GM19395 (cell line): ENCODE data around the gene FILIP1L.

Experiments used
- ATAC-seq: cut with Tn5 transposase; IDR thresholded peaks from one replicate; pipeline ENCODE4 v1.9.1; 2021; ENCODE audit warnings: mild to moderate bottlenecking, moderate library complexity; ENCODE audit not compliant: unreplicated experiment

FILIP1L gene

DNA sequence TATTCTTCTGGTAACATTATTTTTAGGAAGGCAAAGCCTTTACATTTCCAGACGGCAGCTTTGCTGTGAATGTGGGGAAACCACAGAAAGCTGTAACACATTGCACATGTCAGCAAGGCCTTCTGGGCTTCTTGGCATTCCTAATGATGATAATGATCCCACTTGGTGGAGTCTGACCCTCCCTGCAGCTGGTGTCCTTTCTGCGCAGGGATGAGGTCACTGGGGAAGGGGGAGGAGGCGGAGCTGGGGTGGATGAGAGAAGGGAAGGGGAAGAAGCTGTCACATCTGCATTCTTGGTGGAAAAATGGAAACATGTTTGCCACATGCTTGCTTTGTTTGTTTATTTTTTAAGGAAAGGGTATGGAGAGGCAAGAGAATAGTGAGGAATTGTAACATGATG lies 68.6 kb downstream of the FILIP1L start:
- ATAC-seq: no peak

DNA sequence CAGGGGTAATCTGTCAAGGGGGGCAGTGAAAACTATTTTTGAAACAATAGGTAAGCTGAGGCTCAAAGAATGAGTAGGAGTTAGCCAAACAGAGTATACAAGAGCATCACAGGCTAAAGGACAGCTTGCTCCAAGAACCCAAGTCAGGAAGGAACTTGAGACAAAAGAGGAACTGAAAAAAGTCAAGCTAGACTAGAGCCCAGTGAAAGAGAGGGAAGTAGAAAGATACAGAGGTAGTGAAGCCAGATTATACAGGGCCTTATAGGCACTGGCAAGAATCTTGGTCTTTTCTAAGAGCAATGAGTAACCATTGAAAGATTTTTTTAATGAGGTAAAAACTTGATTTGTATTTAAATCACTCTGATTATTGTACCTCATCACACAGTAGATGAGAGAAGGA lies 69.9 kb downstream of the FILIP1L start:
- ATAC-seq: peak; percentile 79

DNA sequence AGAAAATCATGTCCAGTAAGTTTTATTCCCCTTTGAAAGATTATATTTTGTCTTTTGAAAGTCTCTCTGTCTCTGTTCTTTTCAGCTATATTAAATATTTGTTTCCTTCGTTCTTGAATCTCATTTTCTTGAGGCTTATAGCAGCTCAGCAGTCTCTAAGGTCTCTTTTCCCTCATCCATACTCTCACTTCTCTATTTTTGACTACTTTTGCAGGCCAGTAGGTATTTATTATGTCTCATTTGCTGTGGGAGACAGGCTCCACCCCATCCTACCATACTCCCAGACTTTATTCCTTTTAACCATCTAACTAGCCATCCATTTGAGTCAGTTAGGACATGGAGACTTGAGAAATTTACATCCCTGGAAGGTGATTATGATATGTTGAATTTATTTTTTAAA lies 71.0 kb downstream of the FILIP1L start:
- no peak for ATAC-seq

DNA sequence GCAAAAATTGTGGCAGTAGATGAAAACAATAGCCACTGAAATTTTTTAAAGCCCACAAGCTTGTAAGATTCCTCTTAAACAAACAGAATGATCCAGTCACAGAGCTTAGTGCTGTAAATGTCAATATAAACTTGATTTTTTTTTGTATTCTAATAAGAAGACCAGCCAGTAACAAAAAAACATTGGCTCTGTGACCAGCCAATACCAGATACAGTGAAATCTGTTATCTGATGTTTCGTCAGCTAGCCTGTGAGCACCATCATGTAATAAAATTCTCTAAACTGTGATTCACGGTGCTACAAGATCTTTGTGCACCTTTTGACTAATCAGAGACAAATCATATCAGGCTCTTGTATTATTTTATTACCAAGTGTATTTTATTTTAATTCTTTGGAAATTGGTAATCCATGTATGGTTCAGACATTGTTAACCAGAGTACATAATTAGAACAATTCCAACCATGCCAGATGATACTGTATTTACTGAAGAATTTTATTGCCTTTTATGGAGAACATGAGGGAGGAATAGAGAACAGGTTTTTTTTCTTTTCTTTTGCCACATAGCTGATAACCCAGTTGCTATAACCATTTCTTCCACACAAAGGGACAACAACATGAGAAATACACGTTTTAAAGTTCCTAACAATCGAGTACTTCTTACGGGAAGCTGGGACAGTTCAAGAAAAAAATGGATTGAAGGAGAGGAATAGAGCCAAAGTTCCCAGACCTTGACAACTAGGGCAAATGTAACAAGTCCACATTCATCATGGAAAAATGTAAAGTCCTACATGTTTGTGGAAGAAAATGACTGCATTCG lies 71.9 kb downstream of the FILIP1L start:
- no peak for ATAC-seq

DNA sequence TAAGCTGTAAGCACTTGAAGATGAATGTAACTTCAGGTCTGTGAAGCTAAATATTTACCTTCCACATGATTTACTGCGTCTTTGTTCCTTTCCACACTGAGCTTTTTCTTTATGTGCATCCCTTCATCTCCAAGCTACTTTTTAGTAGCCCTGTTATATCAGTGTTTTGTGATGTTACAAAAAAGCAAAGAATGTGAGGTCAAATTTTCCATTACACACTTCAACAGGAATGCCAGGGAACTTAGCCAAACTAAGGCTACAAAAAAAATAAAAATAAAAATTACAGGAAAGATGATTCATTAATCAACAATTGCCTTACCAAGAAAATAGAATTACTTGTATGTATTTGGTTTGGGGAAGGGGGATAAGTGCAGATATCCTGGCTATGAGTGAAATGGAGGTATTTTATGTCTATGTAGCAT lies 73.0 kb downstream of the FILIP1L start:
- no peak for ATAC-seq

DNA sequence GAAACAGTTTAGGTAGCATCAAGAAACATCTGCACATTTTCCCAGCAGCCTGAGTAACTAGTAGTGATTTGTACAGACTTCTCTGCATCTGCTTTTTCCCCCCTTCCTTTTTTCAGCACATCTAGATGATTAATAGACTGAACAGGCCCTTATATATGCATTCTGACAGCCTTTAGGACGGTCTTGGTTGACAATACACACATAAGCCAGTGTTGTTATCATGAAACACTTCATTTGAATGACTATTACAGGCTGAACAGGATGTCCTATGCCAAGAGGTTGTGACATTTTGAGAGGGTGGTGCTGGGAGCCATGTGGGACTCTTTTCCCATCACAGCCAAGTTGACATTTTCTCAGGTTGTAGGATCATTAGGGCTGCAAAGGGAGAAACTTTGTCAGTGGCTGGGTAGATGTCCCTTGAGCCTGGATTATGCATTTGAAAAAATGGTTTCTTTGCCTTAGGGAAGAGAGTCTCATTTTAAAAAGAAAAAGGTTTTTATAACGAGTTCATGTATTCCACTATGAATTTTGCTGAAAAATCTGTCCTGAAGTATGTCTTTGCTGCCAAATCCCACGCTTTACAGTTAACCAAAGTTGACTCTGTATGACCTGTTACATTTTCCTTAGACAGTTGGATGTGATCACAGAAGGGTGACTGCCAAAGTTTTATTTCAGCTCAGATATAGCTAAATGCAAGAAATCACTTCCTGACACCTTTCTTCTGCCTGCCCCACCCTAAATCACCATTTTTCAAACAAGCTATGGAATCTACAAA lies 73.7 kb downstream of the FILIP1L start:
- ATAC-seq: no peak

DNA sequence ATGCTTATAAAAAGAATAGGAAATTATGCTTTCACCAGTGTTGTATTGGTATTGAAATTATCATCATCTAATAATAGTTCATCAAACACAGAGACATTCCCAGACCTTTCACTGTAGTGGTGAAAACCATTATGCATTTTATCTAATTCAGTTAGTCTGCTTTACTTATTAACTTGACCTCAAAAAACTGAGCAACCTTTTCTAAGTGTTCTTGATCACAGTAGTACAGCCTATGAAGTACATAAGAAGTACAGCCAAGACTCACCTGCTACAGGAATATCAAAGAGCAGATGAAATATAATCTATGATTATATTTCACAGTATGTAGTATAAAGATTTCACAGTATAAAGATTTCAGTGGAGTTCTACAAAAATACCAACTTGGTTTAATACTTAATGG lies 75.2 kb downstream of the FILIP1L start:
- ATAC-seq: no peak

DNA sequence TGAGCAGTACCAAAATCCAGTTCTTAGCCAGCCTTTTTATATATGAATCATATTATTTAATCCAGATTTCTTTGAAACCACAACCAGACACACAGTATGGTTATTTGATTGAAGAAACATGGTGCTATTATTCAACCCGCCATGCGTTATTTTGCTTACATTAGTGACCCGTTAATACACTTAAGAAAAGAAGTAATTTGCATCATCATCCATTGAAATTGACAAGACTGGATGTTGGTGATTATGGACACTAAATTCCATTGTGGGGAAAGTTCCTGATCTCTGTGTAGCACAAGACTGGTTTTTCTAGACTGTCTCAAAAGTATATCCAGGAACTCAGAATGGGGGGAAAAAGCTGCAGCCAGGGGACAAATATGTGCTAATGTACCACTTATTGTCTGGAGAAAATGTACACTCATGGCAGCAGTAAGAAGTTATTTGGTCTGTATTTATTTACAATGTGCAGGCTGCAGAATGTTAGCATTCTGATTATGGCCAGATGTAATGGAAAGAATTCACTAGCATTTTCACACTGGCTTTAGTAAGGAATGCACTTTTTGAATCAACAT lies 80.3 kb downstream of the FILIP1L start:
- no peak for ATAC-seq

DNA sequence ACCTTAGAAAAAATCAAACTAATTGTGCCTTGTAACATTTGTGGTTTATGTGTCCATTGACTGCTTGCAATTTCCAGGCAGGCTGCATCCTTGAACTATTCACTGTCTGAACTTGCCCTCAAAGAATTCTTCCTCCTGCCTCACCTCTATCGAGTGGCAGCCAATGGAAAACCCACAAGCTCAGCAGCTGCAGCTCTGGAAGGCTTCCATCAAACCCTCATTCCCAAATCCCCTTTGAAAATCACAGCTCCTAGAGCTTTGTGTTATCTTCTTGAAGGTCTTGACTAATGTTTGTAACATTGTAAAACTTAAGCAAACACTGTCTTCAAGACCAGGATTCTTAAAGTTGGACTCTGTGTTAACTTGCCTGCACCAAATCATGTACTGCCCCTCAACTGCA lies 81.1 kb downstream of the FILIP1L start:
- ATAC-seq: no peak

DNA sequence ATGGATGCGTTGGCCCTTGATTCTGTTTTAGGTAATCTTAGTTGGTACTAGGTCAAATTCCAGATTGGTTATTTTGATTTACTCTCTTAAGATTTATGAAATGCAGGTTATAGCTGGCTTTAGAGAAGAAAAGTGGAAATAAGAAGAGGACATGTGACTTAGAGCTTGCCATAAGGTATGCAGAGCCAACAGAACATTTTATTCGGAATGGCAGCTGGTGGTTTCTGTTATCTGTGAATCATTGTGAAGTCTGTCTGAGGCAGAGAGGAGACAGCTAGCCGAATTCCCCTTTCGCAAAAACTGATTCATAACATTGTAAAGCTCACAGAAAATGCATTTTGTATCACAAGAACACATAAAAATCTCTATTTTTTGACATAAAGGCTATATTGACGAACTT lies 82.1 kb downstream of the FILIP1L start:
- ATAC-seq: no peak

DNA sequence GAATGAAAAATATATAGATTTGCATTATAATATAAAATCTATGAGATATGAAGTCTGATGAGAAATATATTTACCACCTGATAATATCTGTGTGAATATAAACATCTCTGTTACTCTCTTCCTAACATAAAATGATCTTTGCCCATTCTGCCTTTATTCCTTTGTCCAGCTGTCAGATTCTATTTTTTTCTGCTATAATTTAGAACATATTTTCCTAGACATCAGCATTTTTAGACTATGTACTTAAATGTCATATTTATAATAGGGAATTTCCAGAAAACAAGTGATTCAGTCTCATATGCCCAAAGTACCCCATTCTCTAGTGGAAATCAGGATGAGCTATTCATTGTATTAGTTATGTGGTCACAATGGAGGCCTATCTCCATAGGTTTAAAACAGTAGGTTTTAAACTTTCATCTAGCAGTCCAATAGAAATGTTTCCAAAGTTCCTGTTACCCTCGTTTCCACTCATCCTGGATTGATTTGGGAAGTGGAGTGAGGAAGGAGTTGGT lies 83.3 kb downstream of the FILIP1L start:
- no peak for ATAC-seq

DNA sequence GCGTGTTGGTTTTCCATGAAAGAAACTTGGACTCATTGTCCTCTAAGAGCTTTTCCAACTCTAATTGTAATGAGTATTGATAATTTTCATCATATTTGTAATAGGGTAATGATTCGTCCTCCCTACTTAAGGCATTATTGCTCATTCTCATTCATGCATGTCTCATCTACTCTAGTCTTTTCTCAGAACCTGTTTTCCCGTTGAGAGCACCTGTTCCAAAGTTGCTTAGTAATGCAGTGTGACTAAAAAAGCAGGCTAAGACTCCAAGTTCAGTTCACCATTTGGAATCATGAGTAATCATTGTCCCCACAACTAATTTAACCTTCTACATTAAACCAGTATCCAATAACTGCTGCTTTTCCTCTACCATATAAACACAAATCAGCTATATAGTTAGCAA lies 84.0 kb downstream of the FILIP1L start:
- peak; percentile 56 for ATAC-seq

DNA sequence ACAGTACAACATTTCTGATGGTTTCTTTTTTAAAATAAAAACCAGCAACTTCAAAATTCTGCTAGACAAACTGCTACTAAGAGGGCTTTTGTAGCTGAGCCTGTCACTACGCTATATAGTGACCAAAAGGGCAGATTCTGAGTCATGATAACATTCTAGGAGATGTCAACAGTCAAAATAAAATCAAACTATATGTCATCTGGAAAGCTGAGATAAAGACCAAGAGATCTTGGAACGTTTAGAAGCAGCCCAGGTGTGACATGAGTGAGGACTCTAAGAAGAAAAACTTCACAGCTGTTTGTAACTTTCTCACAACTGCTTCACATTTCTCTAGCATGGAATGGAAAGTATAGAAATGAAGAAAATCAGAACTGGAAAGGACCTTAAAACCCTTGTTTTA lies 84.6 kb downstream of the FILIP1L start:
- peak; percentile 74 for ATAC-seq

DNA sequence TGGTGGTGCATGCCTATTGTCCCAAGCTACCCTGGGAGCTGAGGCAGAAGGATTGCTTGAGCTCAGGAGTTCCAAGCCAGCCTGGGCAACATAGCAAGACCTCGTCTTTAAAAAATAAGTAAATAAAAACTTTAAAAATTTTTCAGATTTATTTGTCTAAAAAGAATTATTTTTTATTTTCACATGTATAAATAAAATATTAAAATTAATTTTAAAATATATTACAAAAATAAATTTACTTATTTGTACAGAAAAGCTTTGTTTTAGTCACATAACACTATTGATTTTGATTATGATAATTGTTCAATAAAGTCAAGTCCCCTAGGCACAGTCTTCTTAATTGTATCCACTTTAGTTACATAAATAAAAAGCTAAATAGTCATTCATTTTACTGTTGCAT lies 85.2 kb downstream of the FILIP1L start:
- no peak for ATAC-seq

DNA sequence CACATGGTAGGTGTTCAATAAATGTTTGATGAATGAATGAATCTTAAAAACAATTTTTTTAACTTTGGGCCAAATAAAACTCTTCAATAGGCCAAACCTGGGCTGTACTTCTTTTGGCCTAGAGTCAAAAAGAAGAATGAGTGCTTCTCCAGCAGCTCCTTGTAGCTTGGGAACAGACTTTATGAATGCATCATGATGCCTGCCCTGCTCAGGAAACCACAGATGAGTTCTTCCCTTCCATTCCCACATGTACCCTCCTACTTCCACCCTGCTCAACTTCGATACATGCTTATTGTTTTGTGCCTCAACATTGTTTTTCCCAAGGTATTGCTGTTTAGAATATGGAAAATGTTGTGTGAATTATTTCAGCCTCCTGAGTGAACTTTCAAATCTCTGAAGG lies 87.0 kb downstream of the FILIP1L start:
- ATAC-seq: no peak

DNA sequence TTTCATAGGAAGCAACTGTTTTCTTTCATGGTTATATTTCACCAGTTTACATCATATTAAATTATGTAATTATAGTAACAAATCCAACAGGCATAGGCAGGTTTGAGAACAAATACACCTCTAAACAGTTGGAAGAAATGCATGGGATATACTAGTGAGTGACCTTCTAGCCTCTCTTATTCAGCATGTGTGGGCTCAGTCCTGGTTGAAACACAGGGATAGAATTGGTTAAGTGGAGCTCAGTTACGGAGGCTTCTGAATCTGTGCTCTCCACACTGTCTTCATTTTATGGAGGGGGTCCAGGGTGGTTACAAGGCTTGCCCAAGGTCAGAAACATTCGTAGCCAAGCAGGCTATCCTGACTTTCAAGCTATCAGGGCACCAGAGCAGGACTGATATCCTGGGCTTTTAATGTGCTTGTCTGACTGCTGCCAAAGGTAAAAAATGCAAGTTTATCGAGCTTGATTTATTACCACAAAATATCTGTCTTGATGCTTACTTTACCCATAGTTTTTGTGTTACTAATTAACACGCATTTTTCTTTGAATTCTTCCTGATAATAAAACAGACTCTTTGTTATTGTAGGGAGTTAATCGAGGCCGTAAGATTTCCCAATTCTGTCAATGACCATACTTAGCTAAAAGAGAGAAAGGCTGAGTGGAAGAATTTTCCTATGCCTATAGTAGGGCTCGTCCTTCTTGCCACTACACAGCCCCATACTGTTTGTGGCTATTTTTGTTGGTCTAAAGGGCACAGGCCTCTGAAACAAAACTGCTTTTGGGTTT lies 89.6 kb downstream of the FILIP1L start:
- ATAC-seq: no peak

DNA sequence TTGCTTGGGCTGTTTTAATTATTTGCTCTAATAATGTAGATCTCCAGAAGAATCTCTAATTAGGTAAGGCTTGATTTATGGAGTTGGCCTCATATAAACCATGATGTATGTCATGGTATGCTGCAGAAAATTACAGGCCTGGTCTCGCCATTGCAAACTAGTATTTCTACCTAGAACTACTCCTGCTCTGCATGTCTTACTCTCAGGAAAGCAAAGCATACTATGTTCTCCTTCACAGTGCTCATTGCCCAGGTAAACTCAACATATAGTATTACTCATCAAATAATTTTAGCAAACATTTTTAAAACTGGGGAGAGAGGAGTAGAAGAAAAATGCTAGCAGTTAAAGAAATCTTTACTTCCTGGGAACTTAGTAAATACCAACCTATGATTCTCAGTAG lies 90.7 kb downstream of the FILIP1L start:
- ATAC-seq: no peak

DNA sequence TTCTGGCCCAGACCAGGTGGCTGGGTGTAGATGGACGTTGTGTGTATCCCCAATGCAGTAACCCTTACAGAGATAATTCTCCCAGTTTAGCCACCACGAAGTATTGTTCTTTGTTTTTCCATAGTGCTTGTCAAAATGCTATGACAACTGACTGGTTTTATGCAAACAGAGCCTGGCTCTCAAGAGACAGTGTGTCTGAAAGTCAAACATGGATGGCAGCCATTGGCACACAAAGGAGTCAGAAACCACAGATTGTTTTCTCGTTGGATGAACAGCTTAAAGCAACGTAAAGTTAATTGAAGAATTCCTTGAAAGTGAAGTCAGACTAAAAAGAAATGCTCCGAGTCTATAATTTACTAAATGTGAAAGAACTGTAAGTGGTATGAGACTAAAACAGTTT lies 91.2 kb downstream of the FILIP1L start:
- ATAC-seq: no peak

DNA sequence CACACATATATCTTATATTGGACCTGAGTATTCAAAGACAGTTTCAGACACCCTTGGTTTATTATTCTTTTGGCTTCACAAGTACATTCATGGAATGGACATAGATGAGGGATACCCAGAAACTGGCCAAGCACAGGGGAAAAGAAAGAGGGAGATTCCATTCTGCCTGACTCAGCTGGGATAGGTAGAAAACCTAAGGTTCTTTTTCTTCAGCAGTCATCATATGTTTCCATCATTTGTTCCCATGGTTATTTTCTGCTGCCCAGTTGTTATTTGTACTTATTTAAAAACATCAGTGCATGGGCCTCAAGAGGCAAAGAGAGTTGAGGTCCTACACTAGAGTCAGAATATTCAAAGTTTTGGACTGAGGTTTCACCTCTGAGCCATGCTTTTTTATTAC lies 91.8 kb downstream of the FILIP1L start:
- ATAC-seq: no peak

DNA sequence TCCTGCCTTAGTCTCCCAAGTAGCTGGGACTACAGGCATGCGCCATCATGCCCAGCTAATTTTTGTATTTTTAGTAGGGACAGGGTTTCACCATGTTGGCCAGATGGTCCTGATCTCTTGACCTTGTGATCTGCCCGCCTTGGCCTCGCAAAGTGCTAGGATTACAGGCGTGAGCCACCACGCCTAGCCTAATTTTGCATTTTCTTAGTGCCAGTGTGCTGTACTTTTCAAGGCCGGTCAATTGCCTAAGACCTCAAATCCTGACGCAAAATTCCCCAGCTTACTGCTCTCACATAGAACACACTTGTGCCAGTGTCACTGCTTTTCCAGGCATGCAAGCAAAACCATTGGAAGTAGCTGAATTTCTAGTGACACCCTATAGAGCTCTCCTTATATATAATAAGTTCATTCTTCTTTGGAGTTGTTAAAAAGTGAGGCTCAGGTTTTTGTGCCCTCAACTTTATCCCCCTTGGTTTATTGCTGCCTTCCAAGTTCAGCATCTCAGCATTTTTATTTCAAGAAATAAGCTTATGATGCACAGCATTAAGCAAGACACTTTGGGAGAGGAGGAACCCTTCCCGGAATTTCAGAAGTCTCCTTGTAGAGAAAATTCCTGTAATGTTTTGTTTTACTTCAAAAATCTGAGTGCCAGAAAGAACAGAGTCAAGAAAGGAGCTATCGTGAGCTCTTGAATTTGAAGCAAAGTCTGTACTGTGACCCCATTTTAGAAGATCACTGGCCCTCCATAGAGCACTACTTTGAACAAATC lies 93.2 kb downstream of the FILIP1L start:
- no peak for ATAC-seq
